ENCODE measurements around the gene E2F2.

GRCh38 chr1:23460519-23460918 lies 70.5 kb downstream of the E2F2 start:
- TF ChIP-seq REST (IDR thresholded peaks at IDR 0.05; ENCODE audit: low read depth) (no peak), MAX (IDR thresholded peaks at IDR 0.05) (no peak), CTCF (IDR thresholded peaks at IDR 0.05 in 2 of 3, conservative IDR thresholded peaks at IDR 0.05 in 1 of 3; ENCODE audit: borderline replicate concordance in 1 of 3, insufficient read depth in 1 of 3, low read depth in 2 of 3, low read length in 2 of 3) (no peak), ZNF274 (IDR thresholded peaks at IDR 0.05; ENCODE audit: low read depth, low read length) (no peak), SP1 (IDR thresholded peaks at IDR 0.05; ENCODE audit: low read depth) (no peak), POLR2A (IDR thresholded peaks at IDR 0.05; ENCODE audit: borderline replicate concordance, extremely low read depth, insufficient read depth, insufficient read length) (no peak), EZH2 (IDR thresholded peaks at IDR 0.05) (no peak)

Measured in HCT116 (cell line).